Spleen (tissue), 11 donors: ENCODE data around the gene CFAP90. TPM values are rescaled to one million over a fixed set of nuclear protein-coding genes. Genes with fewer than 3 reads are reported as not detected.

Experiments
- DNase-seq: peaks from one replicate; pipeline ENCODE4 v3.0.0-alpha.2; 2020
- H3K27ac ChIP-seq, 8 donors: fragments of 200-600 bp; sonication (generic) in 7 of 8; 1 replicate in 4 of 8; 2 replicates in 4 of 8; pipeline versions ENCODE4 v1.5.0 to v1.8.0; 2016 to 2021; ENCODE audit warnings: inconsistent platforms in 4 of 8, mild to moderate bottlenecking in 4 of 8, moderate library complexity in 1 of 8
- H3K27me3 ChIP-seq, 7 donors: fragments of 200-600 bp; sonication (generic) in 6 of 7; replicated peaks in 1 of 7; 1 replicate in 4 of 7; 2 replicates in 3 of 7; pipeline versions ENCODE4 v1.5.0 to v1.8.0; 2016 to 2021; ENCODE audit warnings: inconsistent platforms in 3 of 7, mild to moderate bottlenecking in 1 of 7
- H3K36me3 ChIP-seq, 6 donors: fragments of 200-600 bp; sonication (generic) in 5 of 6; 1 replicate in 4 of 6; 2 replicates in 2 of 6; pipeline versions ENCODE4 v1.5.0 to v1.8.0; 2016 to 2021; ENCODE audit warnings: inconsistent platforms in 2 of 6
- H3K4me1 ChIP-seq, 6 donors: fragments of 200-600 bp; sonication (generic) in 5 of 6; 1 replicate in 3 of 6; 2 replicates in 3 of 6; pipeline versions ENCODE4 v1.5.0 to v1.8.0; 2016 to 2021; ENCODE audit warnings: inconsistent platforms in 3 of 6
- H3K4me3 ChIP-seq, 8 donors: fragments of 200-600 bp; sonication (generic) in 7 of 8; 1 replicate in 4 of 8; 2 replicates in 4 of 8; pipeline versions ENCODE4 v1.5.0 to v1.8.0; 2016 to 2021; ENCODE audit warnings: inconsistent platforms in 4 of 8, mild to moderate bottlenecking in 4 of 8, moderate library complexity in 2 of 8
- H3K9me3 ChIP-seq, 8 donors: fragments of 200-600 bp; sonication (generic) in 7 of 8; 1 replicate in 4 of 8; 2 replicates in 4 of 8; pipeline versions ENCODE4 v1.5.0 to v1.8.0; 2016 to 2021; ENCODE audit warnings: inconsistent platforms in 4 of 8
- CTCF ChIP-seq, 11 experiments: fragments of 200-600 bp in 7 of 11; fragments of 450-650 bp in 4 of 11; sonication (generic) in 4 of 11; IDR thresholded peaks in 8 of 11; conservative IDR thresholded peaks in 3 of 11; 1 replicate in 7 of 11; 2 replicates in 4 of 11; pipeline versions ENCODE4 v1.4.0 to v1.8.0; 2016 to 2021; ENCODE audit warnings: antibody characterized with exemption in 11 of 11, inconsistent platforms in 4 of 11, mild to moderate bottlenecking in 1 of 11
- POLR2A ChIP-seq, 3 donors: fragments of 450-650 bp; IDR thresholded peaks; one replicate each; pipeline ENCODE4 v1.5.1; 2017; ENCODE audit warnings: antibody characterized with exemption in 3 of 3, mild to moderate bottlenecking in 1 of 3
- POLR2AphosphoS5 ChIP-seq, 3 donors: sonication (generic); formaldehyde crosslinking; IDR thresholded peaks; one replicate each; pipeline ENCODE4 v1.5.1; 2017; ENCODE audit warnings: antibody characterized with exemption in 3 of 3
- WGBS, 5 donors: extraction: QIAGEN DNeasy Blood & Tissue Kit in 3 of 5; methylation state at CpG; one replicate each; pipeline versions ENCODE4 v1.1.5 to v1.1.7; 2013 to 2018; 5-methylcytosine and 5-hydroxymethylcytosine counted together
- intact Hi-C: fragments of 100-400 bp; cut with DNase I; formaldehyde crosslinking; loops from one replicate; pipeline ENCODE4 v1.15.0; 2023; ENCODE audit warnings: low total_unique reads
- polyA plus RNA-seq, 3 donors: library from polyadenylated mRNA; stranded (reverse); fragments of 200-250 nt; gene quantifications; one replicate each; pipeline ENCODE4 v1.2.1, GENCODE V29; 2013
- total RNA-seq, 7 donors: library from RNA; depleted of rRNA in 3 of 7; stranded (reverse); fragments of >200 nt in 3 of 7; fragmentation: NEBNext Ultra II Directional in 4 of 7; extraction: Animal tissue kit (Norgen Biotek cat#: 25700) in 4 of 7; gene quantifications; one replicate each; pipeline versions ENCODE4 v1.1.0 to v1.2.1, GENCODE V29; 2016 to 2021
- donor health status: healthy with polysubstance abuse.
- donor health status: DM: no; HTN: no; CAD: no; lungs with moderate emphysema.
- donor health status: DM: no; HTN: no; CAD: no.
- donor health status: Bipolar disorder and iron deficiency.
- donor health status: healthy.
- donor health status: DM: no; HTN: no; CAD: no.
- donor health status: DM: yes; HTN: yes; CAD: no.

The CFAP90 gene
- total and polyA plus RNA-seq, 10 donors = 0.17 to 0.60 (median 0.27) TPM; not detected in 7

- no peaks in the 10 kb centered on the region for H3K9me3 ChIP-seq
- H3K4me1 ChIP-seq = no peaks in the 10 kb centered on the region
- 80 to 87% (median 87%) methylated on average over 6 of the region's 6 CpGs for WGBS, 5 donors
- H3K27ac ChIP-seq = no peak overlapping the region
- no peak overlapping the region for H3K4me3 ChIP-seq
- DNase-seq = no peak
- no peak for TF ChIP-seq POLR2AphosphoS5 (IDR thresholded peaks at IDR 0.05)
- no peaks in the 10 kb centered on the region for H3K36me3 ChIP-seq
- intact Hi-C loops = no loop called here
- peaks cover 0 to 15% (median 0%) of the 10 kb centered on the region in 7 donors for H3K27me3 ChIP-seq
Observed at GRCh38 chr5:7827610-7828009, 23.3 kb downstream of the CFAP90 start.

- Histone ChIP-seq H3K36me3 (no peaks in the 10 kb centered on the region), H3K27ac (no peak overlapping the region), H3K4me3 (no peak overlapping the region), H3K27me3 (peaks cover 0 to 17% (median 0%) of the 10 kb centered on the region in 7 donors), H3K4me1 (no peaks in the 10 kb centered on the region), H3K9me3 (no peaks in the 10 kb centered on the region)
- no peak for TF ChIP-seq CTCF (IDR thresholded peaks at IDR 0.05 in 8 of 11, conservative IDR thresholded peaks at IDR 0.05 in 3 of 11)
- no peak for DNase-seq
- intact Hi-C loops = no loop called here
- WGBS, 5 donors = 72 to 92% (median 81%) methylated on average over 10 to 11 of the region's 11 CpGs
Observed at GRCh38 chr5:7825630-7826029, 25.3 kb downstream of the CFAP90 start.

GRCh38 chr5:7824995-7825394, 25.9 kb downstream of the CFAP90 start:
- DNase-seq = no peak
- peaks cover 0 to 16% (median 0%) of the 10 kb centered on the region in 7 donors for H3K27me3 ChIP-seq
- intact Hi-C loops = no loop called here
- H3K4me3 ChIP-seq = no peak overlapping the region
- H3K36me3 ChIP-seq = no peaks in the 10 kb centered on the region
- no peaks in the 10 kb centered on the region for H3K4me1 ChIP-seq
- TF ChIP-seq POLR2A (IDR thresholded peaks at IDR 0.05) (no peak), POLR2AphosphoS5 (IDR thresholded peaks at IDR 0.05) (no peak), CTCF (IDR thresholded peaks at IDR 0.05 in 8 of 11, conservative IDR thresholded peaks at IDR 0.05 in 3 of 11) (no peak)
- H3K9me3 ChIP-seq = no peaks in the 10 kb centered on the region
- 91 to 93% (median 92%) methylated on average over 17 to 18 of the region's 18 CpGs for WGBS, 5 donors
- no peak overlapping the region for H3K27ac ChIP-seq

- H3K27ac ChIP-seq = no peak overlapping the region
- no peaks in the 10 kb centered on the region for H3K36me3 ChIP-seq
- TF ChIP-seq POLR2A (IDR thresholded peaks at IDR 0.05) (no peak), CTCF (IDR thresholded peaks at IDR 0.05 in 8 of 11, conservative IDR thresholded peaks at IDR 0.05 in 3 of 11) (no peak), POLR2AphosphoS5 (IDR thresholded peaks at IDR 0.05) (no peak)
- intact Hi-C loops = no loop called here
- 68 to 91% (median 69%) methylated on average over 8 of the region's 8 CpGs for WGBS, 5 donors
- no peak overlapping the region for H3K4me3 ChIP-seq
- H3K9me3 ChIP-seq = no peaks in the 10 kb centered on the region
- H3K27me3 ChIP-seq = peaks cover 0 to 16% (median 0%) of the 10 kb centered on the region in 7 donors
- DNase-seq = no peak
- no peaks in the 10 kb centered on the region for H3K4me1 ChIP-seq
Observed at GRCh38 chr5:7823594-7823993, 27.3 kb downstream of the CFAP90 start.

GRCh38 chr5:7822449-7822848, 28.5 kb downstream of the CFAP90 start:
- Histone ChIP-seq H3K27me3 (peaks cover 0 to 16% (median 0%) of the 10 kb centered on the region in 7 donors), H3K36me3 (no peaks in the 10 kb centered on the region), H3K9me3 (no peaks in the 10 kb centered on the region), H3K4me3 (no peak overlapping the region), H3K4me1 (no peaks in the 10 kb centered on the region), H3K27ac (no peak overlapping the region)
- TF ChIP-seq POLR2AphosphoS5 (IDR thresholded peaks at IDR 0.05) (no peak), POLR2A (IDR thresholded peaks at IDR 0.05) (no peak), CTCF (IDR thresholded peaks at IDR 0.05 in 8 of 11, conservative IDR thresholded peaks at IDR 0.05 in 3 of 11) (no peak)
- whole genome bisulfite sequencing, 5 donors = 52 to 88% (median 59%) methylated on average over 3 of the region's 3 CpGs
- DNase-seq = no peak
- intact Hi-C loops = no loop called here
